NCI-H2227 (cell line): ENCODE data around the gene SLC9A3.

Experiments used
- DNase-seq: peaks from one replicate; lab custom pipeline; 2025; ENCODE audit not compliant: unreplicated experiment; lab: John Stamatoyannopoulos, UW

The SLC9A3 gene

GRCh38 chr5:432201-432927 lies 91.9 kb downstream of the SLC9A3 start:
- DNase-seq: no peak

GRCh38 chr5:431711-432050 lies 92.6 kb downstream of the SLC9A3 start:
- no peak for DNase-seq

GRCh38 chr5:431001-431710 lies 93.1 kb downstream of the SLC9A3 start:
- peak; percentile 49 for DNase-seq

DNA sequence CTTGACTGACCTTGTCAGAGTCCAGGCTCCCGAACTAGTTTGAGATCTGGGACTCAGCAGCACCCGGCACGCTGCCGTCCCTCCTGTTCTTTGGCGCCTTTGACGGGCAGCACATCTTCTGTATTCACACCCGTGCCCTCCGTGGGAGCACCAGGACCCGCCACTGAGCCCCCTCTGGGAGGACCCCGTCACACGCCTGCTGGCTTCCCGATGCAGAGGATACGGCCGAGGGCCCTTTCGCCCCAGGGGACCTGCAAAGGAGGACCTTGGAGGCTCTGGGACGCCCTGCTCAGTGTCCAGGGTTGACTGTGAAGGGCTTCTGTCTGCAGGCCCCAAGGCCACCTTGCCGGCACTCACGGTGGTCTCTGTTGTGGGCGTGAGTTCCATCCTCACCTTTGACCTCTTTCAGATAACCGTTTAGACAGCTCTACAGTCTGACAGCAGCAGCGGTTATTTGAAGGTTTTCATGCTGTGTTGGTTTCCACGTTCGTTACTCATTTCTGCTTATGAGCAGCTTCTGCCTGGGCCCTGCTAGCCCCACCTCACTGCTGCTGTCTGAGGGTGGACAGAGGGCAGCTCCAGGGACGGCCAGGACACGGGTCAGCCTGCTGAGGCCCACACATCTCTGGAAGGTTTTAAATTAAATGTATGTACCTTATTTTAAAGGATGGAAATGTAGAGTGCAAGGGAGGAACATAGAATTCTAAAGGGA lies 93.9 kb downstream of the SLC9A3 start:
- no peak for DNase-seq

DNA sequence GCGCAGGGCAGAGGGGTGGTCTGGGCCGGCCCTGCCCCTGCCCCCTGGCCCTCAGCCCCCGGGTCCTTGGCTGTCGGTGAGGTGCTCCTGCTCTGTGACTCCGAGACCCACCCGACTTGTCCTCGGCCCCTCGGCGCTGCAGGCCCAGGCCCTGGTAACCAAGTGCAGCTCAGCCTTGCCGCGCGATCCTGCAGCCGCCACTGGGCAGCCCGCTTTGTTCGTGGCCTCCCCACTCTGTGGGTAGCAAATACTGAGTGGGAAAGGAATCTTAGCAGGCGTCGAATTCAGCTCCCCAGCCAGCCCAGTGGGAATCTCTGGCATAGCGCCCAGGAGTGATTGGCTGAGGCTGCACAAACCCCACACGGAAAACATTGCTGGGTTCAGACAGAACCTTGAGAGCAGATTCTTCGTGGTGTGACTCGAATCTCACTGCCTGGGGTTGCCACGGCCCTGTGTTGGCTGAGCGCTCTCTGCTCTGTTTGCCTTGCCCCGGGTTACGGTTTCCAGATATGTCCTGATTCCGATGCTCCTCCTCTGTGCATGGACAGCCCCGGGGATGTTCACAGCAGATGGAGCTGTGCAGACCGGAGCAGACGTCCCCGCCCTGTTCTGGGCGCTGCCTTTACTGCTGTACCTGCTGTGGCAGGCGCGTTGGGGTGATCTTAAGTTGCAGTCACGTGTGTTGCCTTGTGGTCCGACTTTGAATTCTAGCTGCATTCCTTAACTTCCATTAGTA lies 94.6 kb downstream of the SLC9A3 start:
- no peak for DNase-seq

- no peak for DNase-seq
Measured at GRCh38 chr5:428754-429452, 95.3 kb downstream of the SLC9A3 start.

DNA sequence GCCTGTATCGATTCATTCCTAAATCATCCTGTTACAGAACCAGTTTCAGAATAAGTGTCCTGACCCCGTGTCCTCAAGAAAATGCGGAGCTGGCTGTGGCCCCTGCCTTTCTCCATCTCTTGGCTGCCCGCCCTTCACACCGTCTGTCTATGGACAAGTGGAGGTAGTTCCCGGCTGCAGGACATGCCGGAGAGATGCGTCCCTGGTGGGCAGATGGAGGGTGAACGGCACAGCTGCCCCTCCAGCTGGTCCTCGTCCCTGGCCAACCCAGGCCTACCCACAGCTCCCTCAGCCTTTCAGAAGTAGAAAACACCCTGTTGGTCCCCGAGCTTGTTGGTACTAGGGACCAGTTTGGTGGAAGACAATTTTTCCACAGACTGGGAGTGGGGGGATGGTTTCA lies 96.0 kb downstream of the SLC9A3 start:
- DNase-seq: no peak

- DNase-seq: no peak
Measured at GRCh38 chr5:427415-428087, 96.7 kb downstream of the SLC9A3 start.

DNA sequence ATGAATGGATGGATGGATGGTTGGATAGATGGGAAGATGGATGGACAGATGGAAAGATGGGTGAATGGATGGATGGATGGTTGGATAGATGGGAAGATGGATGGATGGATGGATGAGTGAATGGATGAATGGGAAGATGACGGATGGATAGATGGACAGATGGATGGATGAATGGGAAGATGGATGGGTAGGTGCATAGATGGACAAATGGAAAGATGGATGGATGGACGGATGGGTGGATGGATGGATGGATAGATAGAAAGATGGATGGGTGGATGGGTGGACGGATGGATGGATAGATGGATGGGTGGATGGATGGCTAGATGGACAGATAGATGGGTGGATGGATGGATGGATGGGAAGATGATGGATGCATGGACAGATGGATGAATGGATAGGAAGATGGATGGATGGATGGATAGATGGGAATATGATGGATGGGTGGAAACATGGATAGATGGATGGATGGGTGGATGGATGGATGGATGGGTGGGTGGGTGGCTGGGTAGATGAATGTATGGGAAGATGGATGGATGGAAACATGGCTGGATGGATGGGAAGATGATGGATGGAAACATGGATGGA lies 97.8 kb downstream of the SLC9A3 start:
- DNase-seq: no peak

GRCh38 chr5:425714-426113 lies 98.5 kb downstream of the SLC9A3 start:
- no peak for DNase-seq

DNA sequence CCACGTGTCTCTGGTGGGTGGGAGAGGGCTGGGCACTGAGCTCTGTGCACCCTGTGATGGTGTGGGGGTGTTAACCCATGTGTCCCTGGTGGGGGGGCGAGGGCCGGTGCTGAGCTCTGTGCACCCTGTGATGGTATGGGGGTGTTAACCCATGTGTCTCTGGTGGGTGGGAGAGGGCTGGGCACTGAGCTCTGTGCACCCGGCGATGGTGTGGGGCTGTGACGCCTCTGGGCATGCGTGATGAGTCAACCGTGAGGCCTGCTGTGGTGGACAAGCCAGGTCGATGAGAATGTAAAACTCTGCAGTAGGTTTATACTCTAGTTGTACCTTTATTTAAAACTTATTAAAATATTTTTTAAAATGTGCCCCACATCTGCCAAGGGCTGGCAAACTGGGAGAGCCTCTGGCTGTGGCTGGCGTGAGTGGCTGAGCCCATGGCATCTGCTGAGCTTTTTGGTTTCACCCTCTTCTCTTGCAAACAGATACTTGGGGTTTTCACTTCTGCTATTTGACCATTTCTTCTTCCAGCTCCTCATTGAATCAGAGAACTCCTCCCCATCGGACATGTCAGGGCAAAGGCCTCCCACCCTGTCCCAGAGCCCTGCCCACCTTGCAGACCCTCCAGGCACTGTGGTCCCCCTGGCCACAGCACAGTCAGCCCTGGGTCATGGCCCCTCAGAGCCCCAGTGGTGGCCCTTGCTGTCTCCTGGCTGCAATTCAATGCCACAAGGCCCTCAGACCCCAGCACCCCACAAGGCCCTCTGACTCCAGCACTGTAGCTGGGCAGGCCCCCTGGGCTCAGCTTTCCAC lies 99.7 kb downstream of the SLC9A3 start:
- DNase-seq: no peak

DNA sequence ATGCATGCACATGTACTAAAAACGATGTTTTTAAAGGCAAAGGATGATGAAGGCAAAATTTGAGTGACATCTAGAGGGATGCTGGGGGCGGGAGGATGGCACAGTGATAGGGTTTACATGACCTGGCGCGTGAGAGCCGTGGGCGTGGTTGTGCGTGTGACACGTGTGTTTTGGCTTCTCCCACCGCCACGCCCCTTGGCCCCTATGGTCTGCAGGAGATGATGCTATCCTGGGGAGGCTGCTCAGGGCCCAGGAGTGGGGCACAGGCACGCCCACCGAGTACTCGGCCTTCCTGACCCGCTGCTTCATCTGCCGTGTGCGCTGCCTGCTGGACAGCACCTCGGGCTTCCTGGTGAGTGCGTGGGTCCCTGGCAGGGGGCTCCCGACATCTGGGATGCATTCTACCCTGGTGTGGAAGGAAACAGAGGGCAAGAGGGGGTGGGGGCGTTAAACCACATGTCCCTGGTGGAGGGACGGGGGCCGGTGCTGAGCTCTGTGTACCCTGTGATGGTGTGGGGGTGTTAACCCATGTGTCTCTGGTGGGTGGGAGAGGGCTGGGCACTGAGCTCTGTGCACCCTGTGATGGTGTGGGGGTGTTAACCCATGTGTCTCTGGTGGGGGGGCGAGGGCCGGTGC lies 100.5 kb downstream of the SLC9A3 start:
- no peak for DNase-seq

- DNase-seq: no peak
Measured at GRCh38 chr5:423233-423565, 101.0 kb downstream of the SLC9A3 start.

- no peak for DNase-seq
Measured at GRCh38 chr5:422323-423232, 101.7 kb downstream of the SLC9A3 start.

DNA sequence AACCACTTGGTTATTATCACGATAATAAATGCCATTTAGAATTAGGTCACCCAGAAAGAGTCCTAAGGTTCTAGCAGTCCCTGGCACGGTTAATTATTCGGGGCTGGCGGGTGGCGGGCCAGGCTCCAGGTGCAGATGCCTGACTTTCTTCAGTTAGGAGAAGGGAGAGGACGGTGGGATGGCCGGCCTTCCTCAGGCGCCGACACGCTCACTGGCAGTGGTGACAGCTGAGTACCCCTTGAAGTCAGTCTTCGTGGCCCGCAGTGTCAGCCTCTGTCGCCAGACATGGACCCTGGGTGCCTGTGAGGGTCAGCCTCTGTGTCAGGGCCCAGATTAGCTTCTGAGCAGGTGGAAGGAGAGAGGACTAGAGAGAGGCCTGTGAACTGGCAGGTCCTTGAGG lies 102.3 kb downstream of the SLC9A3 start:
- no peak for DNase-seq

DNA sequence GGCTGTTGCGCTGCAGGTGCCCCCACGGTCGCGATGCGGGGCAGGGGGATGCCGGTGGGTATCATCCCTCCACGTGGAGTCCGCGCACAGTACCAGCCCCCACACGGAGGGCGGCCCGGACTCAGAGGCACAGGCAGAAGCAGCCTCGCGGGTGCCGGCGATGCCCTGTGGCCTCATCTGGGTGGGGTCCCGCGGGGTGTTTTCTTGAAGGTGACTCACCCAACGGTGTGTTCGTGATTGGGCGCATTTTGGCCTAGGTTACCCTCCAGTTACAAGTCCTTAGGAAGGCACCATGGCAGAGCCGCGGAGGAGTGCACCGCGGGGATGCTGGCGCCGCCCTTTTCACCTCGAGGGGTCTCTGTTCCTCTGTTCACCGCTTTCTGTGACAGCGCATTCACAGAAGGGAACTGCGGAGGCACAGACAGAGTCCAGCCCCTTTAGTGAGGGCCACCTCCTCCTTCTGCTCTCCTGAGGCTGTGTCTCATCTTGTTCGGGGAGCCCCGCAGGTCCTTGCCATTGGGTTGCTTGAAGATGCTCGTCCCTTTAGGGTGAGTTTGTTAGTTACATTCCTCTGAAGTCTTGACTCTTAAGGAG lies 102.9 kb downstream of the SLC9A3 start:
- no peak for DNase-seq

DNA sequence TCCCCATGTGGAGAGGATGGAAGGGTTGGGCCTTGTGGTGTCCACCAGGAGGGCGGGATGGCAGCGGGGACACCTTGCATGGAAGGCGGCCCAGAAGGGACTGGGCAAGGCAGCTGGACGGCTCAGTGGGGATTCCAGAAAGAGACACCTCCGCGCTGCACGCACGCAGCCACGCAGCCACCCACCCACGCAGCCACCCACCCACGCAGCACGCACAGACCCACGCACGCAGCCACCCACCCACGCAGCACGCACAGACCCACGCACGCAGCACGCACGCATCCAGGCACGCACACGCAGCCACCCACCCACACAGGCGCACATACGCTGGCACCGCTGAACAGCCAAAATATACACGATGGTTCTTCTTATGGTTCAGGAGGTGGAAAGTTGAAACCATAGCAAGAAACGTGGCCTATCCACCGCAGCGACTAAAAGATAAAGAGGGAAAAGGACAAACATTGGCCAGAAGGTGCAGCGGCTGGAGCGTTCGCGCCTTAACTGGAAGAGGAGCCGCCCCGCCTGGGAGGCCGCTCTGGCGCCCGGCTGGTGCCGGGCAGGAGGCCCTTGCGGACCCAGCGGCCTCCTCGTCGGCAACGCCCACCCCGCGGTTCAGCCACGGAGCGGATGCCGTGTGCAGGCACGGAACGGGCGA lies 103.5 kb downstream of the SLC9A3 start:
- no peak for DNase-seq
